T-cell (primary cell): Measurements from ENCODE around the gene MAU2. TPM values are rescaled to one million over a fixed set of nuclear protein-coding genes. Genes with fewer than 3 reads are reported as not detected.
A peak's percentile ranks its signal among the peaks of the same experiment; 100 is the strongest.

ENCODE experiments used
- ATAC-seq, 4 experiments: fragments of 200-7000 bp in 3 of 4; fragments of 150-1000 bp in 1 of 4; cut with Tn5 transposase; replicated peaks in 1 of 4; 1 replicate in 3 of 4; 2 replicates in 1 of 4; pipeline ENCODE4 v1.10.0; 2021; ENCODE audit warnings: moderate library complexity in 3 of 4, mild to moderate bottlenecking in 2 of 4, moderate number of reproducible peaks in 1 of 4
- CTCF ChIA-PET, 2 donors: fragments of 300-600 bp; sonication (Branson Sonifier 250); formaldehyde crosslinking; loops; one replicate each; lab custom pipeline; 2022; ENCODE audit warnings: antibody characterized with exemption in 2 of 2; lab: Charles Lee
- POLR2A ChIA-PET, 2 donors: fragments of 300-600 bp; sonication (Branson Sonifier 250); formaldehyde crosslinking; loops; one replicate each; lab custom pipeline; 2022; ENCODE audit warnings: antibody characterized with exemption in 2 of 2; lab: Charles Lee
- DNase-seq, 35 experiments: peaks; one replicate each; pipeline versions ENCODE4 v3.0.0 to v3.0.0-alpha.2; 2013 to 2023
- H3K27ac ChIP-seq: one replicate; pipeline ENCODE4 v1.5.1; 2013; ENCODE audit warnings: low read length
- H3K27me3 ChIP-seq, 2 experiments: replicated peaks in 1 of 2; 1 replicate in 1 of 2; 2 replicates in 1 of 2; pipeline versions ENCODE4 v1.6.1 to v1.7.0; 2013; ENCODE audit warnings: low read length in 1 of 2, mixed read lengths in 1 of 2; ENCODE audit not compliant: control insufficient read depth in 2 of 2, insufficient read depth in 2 of 2; ENCODE audit errors: extremely low read depth in 1 of 2
- H3K36me3 ChIP-seq, 2 donors: 1 replicate in 1 of 2; 2 replicates in 1 of 2; pipeline versions ENCODE4 v1.6.1 to v1.7.0; 2013; ENCODE audit warnings: low read length in 1 of 2; ENCODE audit not compliant: control insufficient read depth in 2 of 2, insufficient read depth in 1 of 2; ENCODE audit errors: extremely low read depth in 1 of 2
- H3K4me1 ChIP-seq, 2 experiments: 1 replicate in 1 of 2; 2 replicates in 1 of 2; pipeline versions ENCODE4 v1.6.1 to v1.7.0; 2013; ENCODE audit warnings: low read length in 2 of 2, mixed read lengths in 1 of 2; ENCODE audit not compliant: insufficient read depth in 2 of 2, control insufficient read depth in 1 of 2; ENCODE audit errors: extremely low read depth in 1 of 2
- H3K4me3 ChIP-seq, 2 donors: 1 replicate in 1 of 2; 2 replicates in 1 of 2; pipeline versions ENCODE4 v1.5.1 to v1.7.0; 2013; ENCODE audit warnings: mild to moderate bottlenecking in 2 of 2, low read length in 1 of 2, moderate library complexity in 1 of 2; ENCODE audit not compliant: control insufficient read depth in 1 of 2; ENCODE audit errors: extremely low read depth in 1 of 2
- H3K9me3 ChIP-seq: 2 replicates; pipeline ENCODE4 v1.7.0; 2013
- H3K27ac Mint-ChIP-seq, 2 donors: one replicate each; pipeline ENCODE4 v1.8.0; 2020 to 2021; ENCODE audit warnings: mild to moderate bottlenecking in 2 of 2, mixed read lengths in 2 of 2
- H3K27me3 Mint-ChIP-seq, 2 donors: one replicate each; pipeline ENCODE4 v1.8.0; 2021 to 2022; ENCODE audit warnings: mixed read lengths in 2 of 2
- H3K36me3 Mint-ChIP-seq: one replicate; pipeline ENCODE4 v1.8.0; 2021; ENCODE audit warnings: mixed read lengths
- H3K4me1 Mint-ChIP-seq, 3 donors: one replicate each; pipeline ENCODE4 v1.8.0; 2020 to 2022; ENCODE audit warnings: mixed read lengths in 3 of 3, mild to moderate bottlenecking in 1 of 3
- H3K4me3 Mint-ChIP-seq, 3 donors: one replicate each; pipeline ENCODE4 v1.8.0; 2020 to 2022; ENCODE audit warnings: mild to moderate bottlenecking in 3 of 3, mixed read lengths in 3 of 3, moderate library complexity in 3 of 3
- H3K9me3 Mint-ChIP-seq, 3 donors: one replicate each; pipeline ENCODE4 v1.8.0; 2020 to 2022; ENCODE audit warnings: mixed read lengths in 3 of 3
- WGBS: methylation state at CpG from one replicate; pipeline ENCODE4 v1.1.5; 2013; ENCODE audit warnings: missing lambda C conversion rate; ENCODE audit not compliant: insufficient coverage; 5-methylcytosine and 5-hydroxymethylcytosine counted together
- total RNA-seq, 35 experiments: library from RNA in 6 of 35; stranded (reverse) in 6 of 35; fragments of 120-200 nt in 1 of 35; gene quantifications; one replicate each; pipeline versions ENCODE4 v1.2.1 to v1.2.4 and lab custom pipeline; 2013 to 2026

MAU2 gene
- total RNA-seq, 5 donors from 2014 or later (not counting 1 experiment from before 2014, with no cell fraction given), result 143 to 159 (median 150) TPM

DNA sequence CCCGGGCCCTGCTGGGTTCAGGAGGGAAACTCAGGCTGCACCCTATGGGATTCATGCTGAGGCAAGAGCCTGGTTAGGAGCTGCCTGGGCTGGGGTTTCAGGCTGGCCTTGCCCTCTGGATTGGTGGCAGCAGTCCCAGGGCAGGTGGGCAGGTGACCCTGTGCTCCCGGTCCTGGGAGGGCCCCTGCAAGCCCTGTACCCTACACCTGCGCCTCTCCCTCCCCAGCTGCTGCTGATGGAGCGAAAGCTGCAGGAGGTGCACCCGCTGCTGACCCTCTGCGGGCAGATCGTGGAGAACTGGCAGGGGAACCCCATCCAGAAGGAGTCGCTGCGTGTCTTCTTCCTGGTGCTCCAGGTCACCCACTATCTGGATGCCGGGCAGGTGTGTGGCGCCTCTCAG is 20.4 kb downstream of the MAU2 start:
- Mint-ChIP-seq H3K36me3 (peaks cover 32% of the 10 kb centered on the region), H3K27me3 (no peaks in the 10 kb centered on the region), H3K27ac (no peak overlapping the region), H3K4me3 (no peak overlapping the region), H3K4me1 (no peaks in the 10 kb centered on the region), H3K9me3 (no peaks in the 10 kb centered on the region)
- H3K9me3 ChIP-seq, result no peaks in the 10 kb centered on the region
- DNase-seq (no peak), ATAC-seq (no peak)
- CTCF ChIA-PET, result no interaction called here
- WGBS, result 100% methylated on average over 11 of the region's 11 CpGs
- H3K4me3 ChIP-seq, result no peak overlapping the region
- H3K27me3 ChIP-seq, result no peaks in the 10 kb centered on the region
- POLR2A ChIA-PET, result interaction anchor here in 1 of 2 donors (0.8 kb wide), 1 partner anchor 106 kb away, joined by 4 read pairs; no protein-coding TSS in a partner anchor
- H3K4me1 ChIP-seq, result no peaks in the 10 kb centered on the region
- H3K27ac ChIP-seq, result no peak overlapping the region
- H3K36me3 ChIP-seq, result peaks cover 32 to 81% of the 10 kb centered on the region in 2 donors

GRCh38 chr19:19342086-19343015 is 21.7 kb downstream of the MAU2 start:
- H3K36me3 Mint-ChIP-seq, result peaks cover 38% of the 10 kb centered on the region
- WGBS, result 94% methylated on average over 28 of the region's 28 CpGs

DNA sequence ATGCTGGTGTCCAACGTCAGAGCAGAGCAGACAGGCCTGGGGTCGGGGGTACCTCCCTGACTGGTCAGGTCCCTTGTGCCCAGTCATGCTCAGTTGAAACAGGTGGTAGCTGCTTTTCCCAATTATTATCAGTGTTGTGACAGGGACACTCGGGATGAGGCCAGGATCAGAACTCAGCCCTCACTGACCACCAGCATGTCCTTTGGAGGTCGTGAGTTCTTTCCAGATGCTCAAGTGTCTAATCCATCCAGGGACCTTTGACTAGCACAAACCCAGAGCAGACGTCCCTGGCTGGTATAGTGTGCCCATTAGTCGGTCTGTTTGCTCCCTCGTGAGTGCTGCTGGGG is 22.4 kb downstream of the MAU2 start:
- DNase-seq (no peak), ATAC-seq (no peak)
- Mint-ChIP-seq H3K36me3 (peaks cover 37% of the 10 kb centered on the region), H3K27me3 (no peaks in the 10 kb centered on the region), H3K9me3 (no peaks in the 10 kb centered on the region), H3K27ac (no peak overlapping the region), H3K4me1 (no peaks in the 10 kb centered on the region), H3K4me3 (no peak overlapping the region)
- Histone ChIP-seq H3K9me3 (no peaks in the 10 kb centered on the region), H3K4me3 (no peak overlapping the region), H3K27ac (no peak overlapping the region), H3K4me1 (no peaks in the 10 kb centered on the region), H3K36me3 (peaks cover 35 to 84% of the 10 kb centered on the region in 2 donors), H3K27me3 (no peaks in the 10 kb centered on the region)
- WGBS, result 95% methylated on average over 7 of the region's 7 CpGs
- CTCF ChIA-PET, result no interaction called here
- POLR2A ChIA-PET, result no interaction called here

More at GRCh38 chr19:19342086-19343015, 21.7 kb downstream of the MAU2 start:
- H3K27ac Mint-ChIP-seq, result no peak overlapping the region
- Histone ChIP-seq H3K4me1 (no peaks in the 10 kb centered on the region), H3K27ac (no peak overlapping the region), H3K27me3 (no peaks in the 10 kb centered on the region), H3K4me3 (no peak overlapping the region), H3K36me3 (peaks cover 34 to 84% of the 10 kb centered on the region in 2 donors), H3K9me3 (no peaks in the 10 kb centered on the region)
- POLR2A ChIA-PET, result no interaction called here
- H3K4me3 Mint-ChIP-seq, result no peak overlapping the region
- ATAC-seq (peak in 2 of 4 experiments; percentile 21 to 24), DNase-seq (peak in 1 of 35 experiments; percentile 11)
- H3K9me3 Mint-ChIP-seq, result no peaks in the 10 kb centered on the region
- H3K4me1 Mint-ChIP-seq, result no peaks in the 10 kb centered on the region
- CTCF ChIA-PET, result no interaction called here
- no peaks in the 10 kb centered on the region for H3K27me3 Mint-ChIP-seq

DNA sequence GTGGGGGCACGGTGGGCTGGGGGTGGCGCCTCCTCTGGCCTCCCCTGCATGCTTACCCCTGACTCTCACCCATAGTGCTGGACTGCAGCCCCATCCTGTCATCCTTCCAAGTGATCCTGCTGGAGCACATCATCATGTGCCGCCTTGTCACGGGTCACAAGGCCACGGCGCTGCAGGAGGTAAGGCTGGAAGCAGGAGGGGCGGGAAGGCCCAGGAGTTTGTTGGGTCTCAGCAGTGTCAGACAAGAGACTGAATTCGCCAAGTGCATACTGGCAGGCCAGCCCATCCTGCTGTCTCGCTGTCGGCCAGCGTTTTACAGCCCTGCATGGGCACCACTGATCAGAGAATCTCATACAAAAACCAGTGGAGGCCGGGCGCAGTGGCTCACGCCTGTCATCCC is 23.1 kb downstream of the MAU2 start:
- Mint-ChIP-seq H3K4me1 (no peaks in the 10 kb centered on the region), H3K36me3 (peaks cover 30% of the 10 kb centered on the region), H3K9me3 (no peaks in the 10 kb centered on the region), H3K4me3 (no peak overlapping the region), H3K27ac (no peak overlapping the region), H3K27me3 (no peaks in the 10 kb centered on the region)
- POLR2A ChIA-PET, result no interaction called here
- Histone ChIP-seq H3K27ac (no peak overlapping the region), H3K36me3 (peaks cover 33 to 83% of the 10 kb centered on the region in 2 donors), H3K4me1 (no peaks in the 10 kb centered on the region), H3K27me3 (no peaks in the 10 kb centered on the region), H3K4me3 (no peak overlapping the region), H3K9me3 (no peaks in the 10 kb centered on the region)
- ATAC-seq, result no peak
- WGBS, result 91% methylated on average over 14 of the region's 14 CpGs
- DNase-seq, result no peak
- CTCF ChIA-PET, result no interaction called here

DNA sequence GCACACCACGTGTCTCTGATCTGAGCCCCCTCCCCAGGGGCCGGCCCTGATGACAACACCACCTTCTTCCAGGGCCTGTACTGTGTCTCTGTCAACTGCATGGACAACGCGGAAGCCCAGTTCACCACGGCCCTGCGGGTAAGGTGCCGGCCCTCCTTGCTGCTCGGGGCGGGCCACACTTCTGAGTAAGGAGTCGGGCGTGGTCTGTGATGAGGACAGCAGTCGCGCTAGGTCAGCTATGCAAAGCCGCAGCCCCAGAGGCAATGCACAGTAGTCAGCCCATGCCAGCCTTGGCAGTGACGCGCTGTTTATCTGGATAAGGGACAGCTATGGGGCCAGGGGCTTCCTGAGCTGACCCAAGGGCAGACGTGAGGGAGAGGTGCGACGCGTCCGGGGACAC is 24.6 kb downstream of the MAU2 start:
- Histone ChIP-seq H3K9me3 (no peaks in the 10 kb centered on the region), H3K4me3 (no peak overlapping the region), H3K36me3 (peaks cover 41 to 91% of the 10 kb centered on the region in 2 donors), H3K27me3 (no peaks in the 10 kb centered on the region), H3K4me1 (no peaks in the 10 kb centered on the region), H3K27ac (no peak overlapping the region)
- H3K36me3 Mint-ChIP-seq, result peaks cover 33% of the 10 kb centered on the region
- ATAC-seq (no peak), DNase-seq (no peak)
- H3K27ac Mint-ChIP-seq, result no peak overlapping the region
- CTCF ChIA-PET, result no interaction called here
- H3K4me1 Mint-ChIP-seq, result no peaks in the 10 kb centered on the region
- 96% methylated on average over 21 of the region's 21 CpGs for WGBS
- no peaks in the 10 kb centered on the region for H3K27me3 Mint-ChIP-seq
- no peak overlapping the region for H3K4me3 Mint-ChIP-seq
- no peaks in the 10 kb centered on the region for H3K9me3 Mint-ChIP-seq
- POLR2A ChIA-PET, result interaction anchor here in 1 of 2 donors (0.6 kb wide), 1 partner anchor 289 kb away, joined by 3 read pairs; no protein-coding TSS in a partner anchor

GRCh38 chr19:19345970-19346369 is 25.3 kb downstream of the MAU2 start:
- ChIA-PET POLR2A (no interaction called here), CTCF (no interaction called here)
- H3K4me3 Mint-ChIP-seq, result no peak overlapping the region
- H3K27me3 Mint-ChIP-seq, result no peaks in the 10 kb centered on the region
- H3K9me3 Mint-ChIP-seq, result no peaks in the 10 kb centered on the region
- WGBS, result 93% methylated on average over 11 of the region's 11 CpGs
- DNase-seq (no peak), ATAC-seq (no peak)
- H3K4me1 Mint-ChIP-seq, result no peaks in the 10 kb centered on the region
- Histone ChIP-seq H3K4me1 (no peaks in the 10 kb centered on the region), H3K9me3 (no peaks in the 10 kb centered on the region), H3K36me3 (peaks cover 42 to 91% of the 10 kb centered on the region in 2 donors), H3K27me3 (no peaks in the 10 kb centered on the region), H3K4me3 (no peak overlapping the region), H3K27ac (no peak overlapping the region)
- H3K27ac Mint-ChIP-seq, result no peak overlapping the region
- H3K36me3 Mint-ChIP-seq, result peaks cover 33% of the 10 kb centered on the region
